ENCODE results near the gene ICA1. TPM values are rescaled to one million over a fixed set of nuclear protein-coding genes. Genes with fewer than 3 reads are reported as not detected.
"Not testable (repeated sequence)": the region's sequence is repeated elsewhere in the genome, so short reads cannot be mapped to it uniquely, and the experiment has no call there.

ICA1 gene
- total RNA-seq, 1 donor from 2014 or later: 49.8 TPM

- DNase-seq: no peak
These were observed 172.8 kb downstream of the ICA1 start for GRCh38 chr7:8089036-8089780.

- DNase-seq: no peak
These were observed 175.7 kb downstream of the ICA1 start for GRCh38 chr7:8086239-8086638.

- DNase-seq: no peak
These were observed 176.5 kb downstream of the ICA1 start for GRCh38 chr7:8085420-8085819.

DNA sequence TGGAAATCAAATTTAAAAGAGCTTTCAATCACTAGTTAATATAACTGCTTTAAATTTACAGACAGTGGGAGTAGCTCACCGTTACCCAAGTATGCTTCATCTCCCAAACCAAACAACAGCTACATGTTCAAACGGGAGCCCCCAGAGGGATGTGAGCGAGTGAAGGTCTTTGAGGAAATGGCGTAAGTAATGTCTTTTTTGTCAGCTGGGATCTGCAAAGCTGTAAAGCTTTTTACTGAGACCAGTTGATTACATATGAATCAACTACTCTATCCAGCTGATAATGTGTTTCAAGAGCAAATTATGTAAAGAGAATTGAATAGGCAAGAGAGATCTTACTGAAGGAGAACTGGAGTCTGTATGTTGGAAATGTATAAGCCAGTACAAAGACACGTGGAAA, 177.1 kb downstream of the ICA1 start:
- no peak for DNase-seq

DNA sequence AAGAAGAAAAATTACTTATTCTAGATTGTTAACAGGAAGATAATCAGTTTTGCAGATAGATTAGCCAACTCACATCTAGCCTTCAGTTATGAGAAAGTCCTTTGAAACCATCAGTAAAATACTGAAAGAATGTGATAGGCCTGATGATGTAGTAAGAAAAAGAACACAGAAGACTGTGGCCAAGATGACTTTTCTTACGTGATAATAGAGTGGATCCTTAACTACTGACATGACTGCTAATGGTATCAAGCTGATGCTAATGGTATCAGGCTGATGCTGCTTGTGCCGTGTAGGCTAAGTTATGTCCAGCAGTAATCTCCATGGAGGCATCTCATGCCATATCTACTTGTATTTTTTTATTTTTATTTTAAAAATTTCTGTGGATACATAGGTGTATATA, 179.2 kb downstream of the ICA1 start:
- DNase-seq: no peak

DNA sequence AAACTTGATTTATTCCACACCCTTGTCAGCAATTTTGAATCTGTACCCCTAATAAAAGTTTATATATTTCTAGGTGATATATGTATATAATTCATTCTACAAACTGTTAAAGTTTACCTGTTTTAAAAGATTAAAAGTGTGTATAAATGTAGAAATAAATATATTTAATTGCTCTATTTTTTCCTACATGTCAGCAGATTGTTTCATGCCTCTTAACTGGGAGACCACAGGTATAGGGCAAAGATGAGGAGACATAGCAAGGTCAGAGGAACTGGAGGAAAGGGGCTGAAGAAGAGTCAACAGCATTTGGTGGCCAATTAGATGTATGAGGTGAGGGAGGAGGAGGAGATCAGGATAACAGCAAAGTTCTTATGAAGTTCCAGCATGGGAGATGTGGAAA, 183.5 kb downstream of the ICA1 start:
- DNase-seq: no peak

DNA sequence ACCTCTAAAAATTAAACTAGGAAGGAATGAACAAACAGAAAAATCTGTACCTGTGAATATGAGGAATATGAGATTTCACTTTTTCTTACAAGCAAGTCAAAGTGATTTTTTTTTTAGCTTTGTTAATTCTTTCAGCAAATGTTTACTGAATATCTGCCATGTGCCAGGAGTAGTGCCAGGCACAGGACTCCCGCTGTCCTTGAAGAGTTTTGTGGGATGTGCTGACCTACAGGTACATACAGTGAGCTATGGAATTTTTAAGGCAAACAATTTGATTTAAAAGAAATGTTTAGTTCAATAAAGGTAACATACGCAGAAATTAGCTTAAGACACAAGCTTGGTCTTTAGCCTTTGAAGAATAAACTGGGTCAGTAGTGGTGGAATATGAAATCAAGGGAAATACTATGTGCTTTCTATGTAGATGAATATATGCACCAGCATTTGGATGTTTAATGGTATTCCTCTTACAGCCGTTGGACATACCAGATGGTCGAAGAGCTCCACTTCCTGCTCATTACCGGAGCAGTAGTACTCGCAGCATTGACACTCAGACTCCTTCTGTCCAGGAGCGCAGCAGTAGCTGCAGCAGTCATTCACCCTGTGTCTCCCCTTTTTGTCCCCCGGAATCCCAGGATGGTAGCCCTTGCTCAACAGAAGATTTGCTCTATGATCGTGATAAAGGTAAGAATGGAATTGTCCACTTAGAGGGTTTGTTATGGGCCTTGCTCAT, 191.4 kb downstream of the ICA1 start:
- DNase-seq: no peak

DNA sequence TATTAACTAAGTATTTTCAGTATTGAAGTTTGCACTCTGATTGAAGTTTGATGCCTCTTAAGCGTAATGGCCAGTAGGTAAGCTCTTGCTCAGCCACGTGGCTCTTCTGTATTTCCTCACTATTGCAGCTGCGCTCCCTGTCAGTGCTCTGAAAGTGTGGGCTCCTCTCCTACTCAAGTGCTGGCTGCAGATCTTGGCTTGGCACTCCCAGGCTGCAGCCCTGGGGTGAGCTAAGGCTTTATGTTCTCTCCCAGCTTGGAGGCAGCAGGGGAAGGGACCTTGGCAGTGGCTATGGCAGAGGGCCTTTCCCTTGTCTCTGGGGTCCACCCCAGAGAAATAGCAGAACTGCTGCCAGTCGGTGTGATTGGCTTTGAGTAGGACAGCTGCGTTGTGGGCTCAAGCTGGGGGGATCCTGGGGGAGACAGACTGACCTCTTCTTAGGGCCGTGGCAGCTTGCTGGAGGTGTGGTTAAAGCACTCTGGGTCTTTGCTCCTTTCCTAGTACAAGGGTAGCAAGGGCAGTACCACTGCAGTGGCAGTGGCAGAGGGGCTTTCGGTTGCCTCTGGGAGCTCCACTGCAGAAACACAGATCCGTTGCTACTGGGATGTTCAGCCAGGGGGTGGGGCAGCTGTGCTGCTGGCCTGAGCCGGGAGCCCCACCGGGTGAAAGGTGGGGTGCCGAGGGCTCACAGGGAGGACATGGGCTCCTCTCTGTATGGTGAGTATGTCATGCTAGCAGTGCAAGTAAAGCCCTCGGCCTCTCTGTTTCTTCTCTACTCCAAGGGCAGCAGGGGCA, 192.9 kb downstream of the ICA1 start:
- peak; percentile 20 for DNase-seq

GRCh38 chr7:8065356-8065813, 196.6 kb downstream of the ICA1 start:
- no peak for DNase-seq

DNA sequence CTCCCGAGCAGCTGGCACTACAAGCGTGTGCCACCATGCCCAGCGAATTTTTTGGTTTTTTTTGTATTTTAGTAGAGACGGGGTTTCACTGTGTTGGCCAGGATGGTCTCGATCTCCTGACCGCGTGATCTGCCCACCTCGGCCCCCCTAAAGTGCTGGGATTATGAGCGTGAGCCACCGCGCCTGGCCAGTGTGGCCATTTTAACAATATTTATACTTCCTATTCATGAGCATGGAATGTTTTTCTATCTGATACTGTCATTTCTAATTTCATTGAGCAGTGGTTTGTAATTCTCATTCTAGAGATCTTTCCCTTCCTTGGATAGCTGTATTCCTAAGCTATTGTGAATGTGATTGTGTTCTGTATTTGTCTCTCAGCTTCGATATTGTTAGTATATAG, 197.1 kb downstream of the ICA1 start:
- no peak for DNase-seq

DNA sequence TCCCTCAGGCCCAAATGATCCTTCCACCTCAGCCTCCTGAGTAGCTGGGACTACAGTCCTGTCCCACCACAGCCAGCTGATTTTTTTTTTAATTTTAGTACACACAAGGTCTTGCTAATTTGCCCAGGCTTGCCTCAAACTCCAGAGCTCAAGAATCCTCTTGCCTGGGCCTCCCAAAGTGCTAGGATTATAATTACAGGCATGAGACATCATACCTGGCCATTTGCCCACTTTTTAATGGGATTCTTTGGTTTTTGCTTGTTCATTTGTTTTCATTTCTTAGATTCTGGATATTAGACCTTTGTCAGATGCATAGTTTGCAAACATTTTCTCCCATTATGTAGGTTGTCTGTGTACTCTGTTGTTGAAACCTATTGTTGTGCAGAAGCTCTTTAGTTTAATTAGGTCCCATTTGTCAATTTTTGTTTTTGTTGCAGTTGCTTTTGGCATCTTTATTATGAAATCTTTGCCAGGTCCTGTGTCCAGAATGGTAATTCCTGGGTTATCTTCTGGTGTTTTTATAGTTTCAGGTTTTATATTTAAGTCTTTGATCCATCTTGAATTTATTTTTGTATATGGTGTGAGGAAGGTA, 198.2 kb downstream of the ICA1 start:
- no peak for DNase-seq

GRCh38 chr7:8063300-8063699, 198.7 kb downstream of the ICA1 start:
- DNase-seq: not testable (repeated sequence)

Small RNA genes lying within 50 kb of the gene (small RNA-seq; reads per million reads assigned to genes)
- not detected for gene AC007009.1

Other genes starting within 250 kb of the ICA1 start
- 47.4 TPM for gene NXPH1, start 171.4 kb upstream of the ICA1 start, total RNA-seq

Data from occipital lobe (tissue), 3 donors.